H1 (cell line): ENCODE results near the gene EGF. TPM values are rescaled to one million over a fixed set of nuclear protein-coding genes. Genes with fewer than 3 reads are reported as not detected.
A peak's percentile ranks its signal among the peaks of the same experiment; 100 is the strongest.

Experiments
- CTCF ChIA-PET: fragments of 300-600 bp; sonication (Branson Sonifier 250); formaldehyde crosslinking; loops from one replicate; lab custom pipeline; 2021; ENCODE audit not compliant: partially characterized antibody; lab: Charles Lee
- POLR2A ChIA-PET: fragments of 300-600 bp; sonication (Branson Sonifier 250); formaldehyde crosslinking; loops from one replicate; lab custom pipeline; 2021; ENCODE audit warnings: inconsistent platforms; ENCODE audit not compliant: partially characterized antibody; lab: Charles Lee
- DNase-seq, 2 experiments: peaks; one replicate each; pipeline versions ENCODE4 v3.0.0 to v3.0.0-alpha.2; 2010 to 2022; ENCODE audit warnings: low spot score in 2 of 2, low read depth in 1 of 2, mixed read lengths in 1 of 2
- FAIRE-seq: peaks from 2 replicates; lab custom pipeline; 2011; peaks lifted over from hg19 to GRCh38; lab: Jason Lieb, UNC
- H2AFZ ChIP-seq: 2 replicates; pipeline ENCODE4 v1.8.1; 2012; ENCODE audit warnings: low read length, inconsistent platforms
- H2AK5ac ChIP-seq: 2 replicates; pipeline ENCODE4 v1.6.1; 2013; ENCODE audit warnings: low read depth, low read length
- H2BK120ac ChIP-seq: replicated peaks from 2 replicates; pipeline ENCODE3; 2013; ENCODE audit warnings: low read depth, low read length, inconsistent platforms
- H2BK12ac ChIP-seq: 2 replicates; pipeline ENCODE4 v1.6.1; 2013; ENCODE audit warnings: low read depth, low read length
- H2BK15ac ChIP-seq: 2 replicates; pipeline ENCODE4 v1.6.1; 2013; ENCODE audit warnings: low read length
- H2BK20ac ChIP-seq: 2 replicates; pipeline ENCODE4 v1.6.1; 2013; ENCODE audit warnings: low read length
- H2BK5ac ChIP-seq: 2 replicates; pipeline ENCODE4 v1.6.1; 2013; ENCODE audit warnings: low read depth, low read length
- H3K14ac ChIP-seq: 2 replicates; pipeline ENCODE4 v1.6.1; 2013; ENCODE audit warnings: inconsistent platforms; ENCODE audit not compliant: insufficient read length
- H3K18ac ChIP-seq: 2 replicates; pipeline ENCODE4 v1.6.1; 2013; ENCODE audit warnings: low read length; ENCODE audit errors: extremely low read depth
- H3K23ac ChIP-seq: 2 replicates; pipeline ENCODE4 v1.6.1; 2013; ENCODE audit warnings: inconsistent platforms; ENCODE audit not compliant: insufficient read length
- H3K23me2 ChIP-seq: 2 replicates; pipeline ENCODE4 v1.6.1; 2013; ENCODE audit warnings: low read depth, low read length
- H3K27ac ChIP-seq: 2 replicates; pipeline ENCODE4 v1.6.1; 2011; ENCODE audit warnings: low read depth, low read length, inconsistent platforms
- H3K27me3 ChIP-seq, 4 experiments: replicated peaks in 1 of 4; 1 replicate in 1 of 4; 2 replicates in 3 of 4; pipeline versions ENCODE4 v1.6.1 to v1.8.1; 2011 to 2013; ENCODE audit warnings: low read length in 3 of 4, mild to moderate bottlenecking in 3 of 4, inconsistent platforms in 2 of 4, mixed read lengths in 2 of 4, moderate library complexity in 1 of 4; ENCODE audit not compliant: control insufficient read depth in 3 of 4, insufficient read depth in 3 of 4; ENCODE audit errors: extremely low read depth in 1 of 4
- H3K36me3 ChIP-seq, 4 experiments: 2 replicates each; pipeline versions ENCODE4 v1.6.1 to v1.8.1; 2011 to 2013; ENCODE audit warnings: mild to moderate bottlenecking in 4 of 4, low read length in 3 of 4, moderate library complexity in 2 of 4, control low read depth in 1 of 4, inconsistent platforms in 1 of 4; ENCODE audit not compliant: insufficient read depth in 4 of 4, control insufficient read depth in 2 of 4
- H3K4ac ChIP-seq: replicated peaks from 2 replicates; pipeline ENCODE3; 2013; ENCODE audit warnings: low read length, low read depth, mixed read lengths, inconsistent platforms; ENCODE audit not compliant: insufficient read length
- H3K4me1 ChIP-seq, 4 experiments: replicated peaks in 1 of 4; 1 replicate in 1 of 4; 2 replicates in 3 of 4; pipeline versions ENCODE4 v1.6.1 to v1.8.1; 2011 to 2013; ENCODE audit warnings: low read length in 3 of 4, inconsistent platforms in 2 of 4, mixed read lengths in 1 of 4; ENCODE audit not compliant: insufficient read depth in 4 of 4, control insufficient read depth in 3 of 4
- H3K4me2 ChIP-seq, 2 experiments: 2 replicates each; pipeline versions ENCODE4 v1.6.1 to v1.8.1; 2011 to 2013; ENCODE audit warnings: low read depth in 2 of 2, low read length in 2 of 2, control low read depth in 1 of 2, inconsistent platforms in 1 of 2, mild to moderate bottlenecking in 1 of 2; ENCODE audit not compliant: insufficient read depth in 1 of 2
- H3K4me3 ChIP-seq, 4 experiments: fragments of 200-600, 300-600 bp in 1 of 4; sonication (generic), shearing (Covaris generic), sonication (Bioruptor Twin) in 1 of 4; 2 replicates each; pipeline versions ENCODE4 v1.5.1 to v1.8.1; 2011 to 2016; ENCODE audit warnings: low read length in 4 of 4, low read depth in 3 of 4, control low read depth in 2 of 4, inconsistent platforms in 2 of 4, mild to moderate bottlenecking in 2 of 4, mixed read lengths in 1 of 4, moderate library complexity in 1 of 4; ENCODE audit not compliant: insufficient read depth in 2 of 4; ENCODE audit errors: extremely low read depth in 1 of 4
- H3K56ac ChIP-seq: replicated peaks from 2 replicates; pipeline ENCODE3; 2013; ENCODE audit warnings: low read depth, mild to moderate bottlenecking, mixed read lengths, low read length, inconsistent platforms; ENCODE audit not compliant: insufficient read length
- H3K79me1 ChIP-seq: 2 replicates; pipeline ENCODE4 v1.6.1; 2013; ENCODE audit warnings: low read depth, low read length, control low read depth
- H3K79me2 ChIP-seq, 2 experiments: 2 replicates each; pipeline versions ENCODE4 v1.6.1 to v1.8.1; 2012 to 2013; ENCODE audit warnings: low read length in 2 of 2, mild to moderate bottlenecking in 2 of 2, inconsistent platforms in 1 of 2; ENCODE audit not compliant: insufficient read depth in 2 of 2, control insufficient read depth in 1 of 2
- H3K9ac ChIP-seq, 4 experiments: replicated peaks in 1 of 4; 1 replicate in 1 of 4; 2 replicates in 3 of 4; pipeline versions ENCODE4 v1.6.1 to v1.8.1; 2011 to 2013; ENCODE audit warnings: low read depth in 3 of 4, low read length in 3 of 4, control low read depth in 2 of 4, mild to moderate bottlenecking in 2 of 4, moderate library complexity in 2 of 4, inconsistent platforms in 1 of 4; ENCODE audit errors: extremely low read depth in 1 of 4
- H3K9me3 ChIP-seq, 2 experiments: 2 replicates each; pipeline versions ENCODE4 v1.6.1 to v1.8.1; 2012 to 2013; ENCODE audit warnings: mild to moderate bottlenecking in 2 of 2, moderate library complexity in 2 of 2, control low read depth in 1 of 2, inconsistent platforms in 1 of 2, low read depth in 1 of 2, low read length in 1 of 2, mixed read lengths in 1 of 2; ENCODE audit not compliant: insufficient read depth in 2 of 2
- H4K20me1 ChIP-seq, 2 experiments: replicated peaks in 1 of 2; 2 replicates each; pipeline versions ENCODE3 to v1.8.1; 2011 to 2013; ENCODE audit warnings: inconsistent platforms in 2 of 2, low read length in 2 of 2, mild to moderate bottlenecking in 1 of 2; ENCODE audit not compliant: insufficient read depth in 2 of 2, control insufficient read depth in 1 of 2
- H4K5ac ChIP-seq: 2 replicates; pipeline ENCODE4 v1.6.1; 2013; ENCODE audit warnings: low read length, low read depth, mixed read lengths, inconsistent platforms; ENCODE audit not compliant: insufficient read length
- H4K8ac ChIP-seq: 2 replicates; pipeline ENCODE4 v1.8.0; 2013; ENCODE audit warnings: mild to moderate bottlenecking, moderate library complexity, low read length, inconsistent platforms; ENCODE audit not compliant: insufficient read depth; ENCODE audit errors: extremely low read depth
- H4K91ac ChIP-seq: replicated peaks from 2 replicates; pipeline ENCODE3; 2013; ENCODE audit warnings: low read length, mixed read lengths, inconsistent platforms; ENCODE audit not compliant: insufficient read length
- ASH2L ChIP-seq: fragments of 200-600, 300-600 bp; sonication (generic); IDR thresholded peaks from one replicate; pipeline ENCODE4 v1.7.1; 2017; ENCODE audit warnings: low read length
- ATF2 ChIP-seq: IDR thresholded peaks from 2 replicates; pipeline ENCODE4 v1.6.1; 2012; ENCODE audit warnings: low read length, inconsistent platforms
- CHD1 ChIP-seq: IDR thresholded peaks from 2 replicates; pipeline ENCODE4 v1.6.1; 2012; ENCODE audit warnings: low read depth, low read length, improper control_type of control experiment
- KDM1A ChIP-seq: fragments of 200-600, 300-600 bp; sonication (generic); IDR thresholded peaks from 2 replicates; pipeline ENCODE4 v1.7.1; 2016; ENCODE audit warnings: mild to moderate bottlenecking, low read length, borderline replicate concordance
- SP2 ChIP-seq: IDR thresholded peaks from 2 replicates; pipeline ENCODE4 v1.6.1; 2012; ENCODE audit warnings: mild to moderate bottlenecking, low read length, inconsistent platforms
- SRF ChIP-seq: IDR thresholded peaks from 2 replicates; pipeline ENCODE4 v1.6.1; 2011; ENCODE audit warnings: mild to moderate bottlenecking, low read depth, low read length, moderate library complexity
- SUZ12 ChIP-seq: fragments of 200-600 bp; sonication (generic); IDR thresholded peaks from 2 replicates; pipeline ENCODE4 v1.6.1; 2012; ENCODE audit warnings: mild to moderate bottlenecking, inconsistent platforms, low read length, moderate library complexity, mixed read lengths
- TAF1 ChIP-seq: IDR thresholded peaks from 2 replicates; pipeline ENCODE4 v1.6.1; 2011; ENCODE audit warnings: mild to moderate bottlenecking, low read depth, low read length
- TAF7 ChIP-seq: optimal IDR thresholded peaks from 2 replicates; pipeline ENCODE3; 2011; ENCODE audit warnings: low read depth, mild to moderate bottlenecking, inconsistent platforms, low read length, moderate library complexity, borderline replicate concordance
- ZNF274 ChIP-seq: IDR thresholded peaks from 2 replicates; pipeline ENCODE4 v1.7.0; 2012; ENCODE audit warnings: low read length, borderline replicate concordance; ENCODE audit errors: extremely low read depth
- WGBS, 2 experiments: shearing (Covaris generic) in 1 of 2; methylation state at CpG; one replicate each; pipeline versions ENCODE4 v1.1.6 to v1.1.7; 2013 to 2015; ENCODE audit warnings: low lambda C conversion rate in 2 of 2, mixed read lengths in 2 of 2, inconsistent platforms in 1 of 2, low coverage in 1 of 2, missing lambda C conversion rate in 1 of 2; ENCODE audit not compliant: insufficient replicate concordance in 2 of 2, insufficient coverage in 1 of 2, insufficient read length in 1 of 2; ENCODE audit errors: extremely low coverage in 1 of 2, missing lambda C conversion rate in 1 of 2; 5-methylcytosine and 5-hydroxymethylcytosine counted together
- polyA plus RNA-seq, 7 experiments: library from polyadenylated mRNA; depleted of rRNA in 3 of 7; stranded (reverse) in 5 of 7; unstranded in 2 of 7; fragments of >200 nt in 5 of 7; fragments of 200-250 nt in 2 of 7; gene quantifications; 1 replicate in 5 of 7; 2 replicates in 1 of 7; 4 replicates in 1 of 7; pipeline versions ENCODE4 v1.2.1 to v1.2.3, GENCODE V29; 2011 to 2013; ENCODE audit warnings: missing spikeins in 2 of 7, mixed read lengths in 2 of 7
- total RNA-seq: library from RNA; stranded (reverse); fragmentation: NEBNext Ultra II Directional; extraction: Animal tissue kit (Norgen Biotek cat#: 25700); gene quantifications from 2 replicates; pipeline ENCODE4 v1.2.1, GENCODE V29; 2021

Gene EGF
- total and polyA plus RNA-seq, 2 of the 8 experiments (the other 6 are each of a cell fraction or from before 2014, with no cell fraction given): 1.5 to 2.6 TPM

- no peak overlapping the region for H4K8ac ChIP-seq
- TF ChIP-seq CHD1: no peak
- no peak for TF ChIP-seq ATF2
- TF ChIP-seq ZNF274: no peak
- TF ChIP-seq TAF7: no peak
- TF ChIP-seq TAF1: no peak
- TF ChIP-seq SRF: no peak
- TF ChIP-seq KDM1A: no peak
- TF ChIP-seq SP2: no peak
- no peak for TF ChIP-seq SUZ12
- TF ChIP-seq ASH2L: no peak
- H2BK15ac ChIP-seq: no peak overlapping the region
- no peak for FAIRE-seq
- peak overlapping the region; percentile 47; the same call in 1 of the 2 replicates for H2AFZ ChIP-seq
- no peaks in the 10 kb centered on the region for H3K9me3 ChIP-seq
- no peaks in the 10 kb centered on the region for H3K79me2 ChIP-seq
- H2BK120ac ChIP-seq: no peak overlapping the region
- 80% methylated on average over 12 of the region's 12 CpGs; no CpG with 5 or more reads in 1 of the 2 experiments for WGBS, 2 experiments
- H3K18ac ChIP-seq: no peak overlapping the region
- H3K36me3 ChIP-seq: no peaks in the 10 kb centered on the region
- H3K23me2 ChIP-seq: no peaks in the 10 kb centered on the region
- H3K14ac ChIP-seq: no peak overlapping the region
- H2BK12ac ChIP-seq: no peak overlapping the region
- H4K5ac ChIP-seq: no peak overlapping the region
- no peak for DNase-seq
- POLR2A ChIA-PET: interaction anchor here (0.6 kb wide), 1 partner anchor 41 kb away, joined by 5 read pairs; no protein-coding TSS in a partner anchor
- no peak overlapping the region for H3K4me2 ChIP-seq
- H3K56ac ChIP-seq: no peak overlapping the region
- no peak overlapping the region for H2AK5ac ChIP-seq
- no peak overlapping the region for H3K9ac ChIP-seq
- no peak overlapping the region for H3K27ac ChIP-seq
- no peaks in the 10 kb centered on the region for H3K27me3 ChIP-seq
- no peaks in the 10 kb centered on the region for H3K4me1 ChIP-seq
- H3K79me1 ChIP-seq: no peaks in the 10 kb centered on the region
- no peak overlapping the region for H3K4me3 ChIP-seq
- H3K4ac ChIP-seq: no peak overlapping the region
- CTCF ChIA-PET: no interaction called here
- H4K20me1 ChIP-seq: no peaks in the 10 kb centered on the region
- no peak overlapping the region for H4K91ac ChIP-seq
- no peak overlapping the region for H3K23ac ChIP-seq
- no peak overlapping the region for H2BK5ac ChIP-seq
- H2BK20ac ChIP-seq: no peak overlapping the region
These were observed 33.6 kb upstream of the EGF start for GRCh38 chr4:109879081-109879480.
